Activated T-cell treated with anti-CD3 and anti-CD28 coated beads for 4 hours (primary cell): ENCODE results near the gene KCND2.
"Not testable (repeated sequence)": the region's sequence is repeated elsewhere in the genome, so short reads cannot be mapped to it uniquely, and the experiment has no call there.

Experiments
- DNase-seq: peaks from one replicate; pipeline ENCODE4 v3.0.0-alpha.2; 2020

KCND2 gene

DNA sequence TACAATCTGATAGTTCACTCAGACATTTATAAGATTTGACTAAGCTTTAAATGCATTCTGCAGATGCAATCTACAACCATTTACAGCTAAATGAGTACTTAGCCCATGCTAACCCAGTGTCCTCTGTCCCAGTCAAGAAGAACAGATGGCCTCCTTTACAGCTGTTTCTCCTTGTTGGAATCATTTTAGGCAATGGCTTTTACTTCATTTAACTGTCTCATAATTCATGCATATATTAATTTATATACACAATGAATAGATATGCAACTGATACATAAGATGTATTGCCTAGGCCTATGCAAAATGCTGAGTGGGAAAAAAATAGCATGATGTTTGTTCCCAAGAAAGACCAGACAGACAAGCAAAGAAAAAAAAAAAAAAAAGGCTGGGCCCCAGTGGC, 502.8 kb downstream of the KCND2 start:
- DNase-seq = no peak

DNA sequence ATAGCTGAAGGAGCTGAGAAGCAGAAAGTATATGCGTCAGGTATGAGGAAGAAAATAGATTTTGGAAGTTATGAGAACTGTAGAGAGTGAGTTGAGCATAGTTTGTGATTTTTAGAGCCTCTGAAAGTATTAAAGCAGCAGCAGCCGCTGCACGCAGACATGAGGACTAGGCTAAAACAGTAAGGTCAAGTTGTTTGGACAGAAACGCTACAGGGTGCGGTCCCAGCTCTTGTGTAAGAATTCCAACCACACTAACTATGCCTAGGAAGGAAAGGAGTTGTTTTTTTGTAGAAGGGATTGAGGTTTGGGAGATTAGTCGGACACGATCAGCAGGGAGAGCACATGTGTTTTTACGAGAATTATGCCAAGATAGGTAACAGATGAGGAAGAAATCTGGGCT, 506.1 kb downstream of the KCND2 start:
- DNase-seq = not testable (repeated sequence)

DNA sequence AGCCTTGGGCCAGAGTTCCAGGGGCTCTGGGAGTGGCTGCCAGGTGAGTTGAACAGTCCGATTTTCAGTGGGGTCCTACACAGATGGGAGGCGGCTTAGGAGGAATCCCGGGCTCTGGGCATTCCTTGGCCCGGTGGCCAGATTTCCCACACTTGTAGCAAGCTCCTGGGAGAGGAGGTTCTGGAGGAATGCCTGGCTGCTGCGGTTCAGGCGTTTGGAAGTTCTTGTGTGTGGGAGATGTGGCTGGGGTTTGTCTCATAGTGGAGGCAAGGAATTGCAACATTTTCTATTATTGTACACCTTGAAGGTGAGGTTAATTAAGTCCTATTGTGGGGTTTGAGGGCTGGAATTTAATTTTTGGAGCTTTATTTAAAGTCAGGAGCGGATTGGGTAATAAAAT, 507.5 kb downstream of the KCND2 start:
- not testable (repeated sequence) for DNase-seq

DNA sequence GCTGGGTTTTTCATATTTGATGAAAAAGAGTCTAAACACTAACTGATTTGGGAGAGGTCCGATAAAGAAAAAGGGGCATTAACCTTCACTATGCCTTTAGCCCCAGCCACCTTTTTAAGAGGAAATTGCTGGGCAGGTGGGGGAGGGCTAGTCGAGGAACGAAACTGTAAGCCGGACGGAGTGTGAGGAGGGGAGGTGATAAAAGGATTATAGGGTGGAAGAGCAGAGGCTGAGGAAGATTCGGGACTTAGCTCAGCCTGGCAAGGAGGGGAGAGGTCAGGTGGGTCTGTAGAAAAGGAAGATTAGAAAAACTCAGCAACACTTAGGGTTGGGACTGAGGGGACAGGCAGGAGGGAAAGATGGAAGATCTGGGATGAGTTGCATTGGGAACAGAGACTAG, 508.0 kb downstream of the KCND2 start:
- DNase-seq = no peak

DNA sequence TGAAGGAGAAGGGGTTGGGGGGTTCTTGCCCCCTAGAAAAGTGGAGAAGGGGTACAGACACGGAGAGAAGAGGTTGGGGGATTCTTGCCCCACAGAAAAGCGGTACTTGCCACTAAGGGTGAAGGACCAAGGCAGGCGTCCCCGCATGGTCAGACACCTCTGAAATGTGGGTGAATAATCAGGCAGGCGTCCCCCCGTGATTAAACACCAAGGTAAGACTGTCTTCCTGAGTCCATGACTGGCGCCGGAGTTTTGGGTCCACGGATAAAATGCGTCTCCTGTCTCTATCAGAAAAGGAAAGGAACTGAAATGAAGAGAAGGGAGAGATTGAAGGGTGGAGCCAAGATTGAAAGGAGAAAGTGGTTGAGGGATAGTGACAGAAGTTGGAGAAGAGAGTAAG, 508.9 kb downstream of the KCND2 start:
- DNase-seq = not testable (repeated sequence)

DNA sequence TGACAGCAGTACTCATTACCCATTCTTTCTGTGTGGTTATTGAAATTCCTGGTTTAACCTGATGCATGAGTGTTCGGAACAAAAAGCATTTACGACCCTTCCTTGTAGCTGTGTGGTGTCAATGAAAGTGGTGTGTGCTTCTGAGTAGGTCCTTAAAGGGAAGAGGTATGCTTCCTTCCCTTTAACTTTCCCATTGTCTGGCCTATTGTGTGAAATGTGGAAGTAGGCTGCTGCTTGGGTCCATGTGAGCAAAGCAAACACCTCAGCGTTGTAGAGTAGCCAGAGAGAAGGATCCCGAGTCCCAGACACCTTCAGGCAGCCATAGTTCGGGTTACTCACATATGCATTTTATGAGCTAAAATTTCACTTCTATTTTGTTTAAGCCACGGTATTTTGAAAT, 510.3 kb downstream of the KCND2 start:
- DNase-seq = no peak

DNA sequence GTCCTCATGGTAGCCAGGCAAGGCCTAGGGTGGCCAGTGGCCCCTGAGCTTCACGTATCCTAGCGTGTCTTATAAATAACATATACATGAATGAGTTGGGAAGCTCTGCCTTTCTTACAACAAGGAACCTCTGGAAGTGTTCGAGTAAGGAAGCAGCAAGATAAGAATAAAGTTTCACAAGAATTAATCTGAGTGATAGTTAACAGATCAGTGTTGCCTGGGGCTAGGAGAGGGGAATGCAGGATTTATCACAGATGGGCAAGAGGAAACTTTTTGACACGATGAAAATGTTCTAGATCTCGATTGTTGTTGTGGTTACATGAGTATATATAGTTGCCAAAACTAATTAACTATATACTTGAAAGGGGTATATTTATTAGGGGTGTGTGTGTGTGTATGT, 510.7 kb downstream of the KCND2 start:
- DNase-seq = no peak

DNA sequence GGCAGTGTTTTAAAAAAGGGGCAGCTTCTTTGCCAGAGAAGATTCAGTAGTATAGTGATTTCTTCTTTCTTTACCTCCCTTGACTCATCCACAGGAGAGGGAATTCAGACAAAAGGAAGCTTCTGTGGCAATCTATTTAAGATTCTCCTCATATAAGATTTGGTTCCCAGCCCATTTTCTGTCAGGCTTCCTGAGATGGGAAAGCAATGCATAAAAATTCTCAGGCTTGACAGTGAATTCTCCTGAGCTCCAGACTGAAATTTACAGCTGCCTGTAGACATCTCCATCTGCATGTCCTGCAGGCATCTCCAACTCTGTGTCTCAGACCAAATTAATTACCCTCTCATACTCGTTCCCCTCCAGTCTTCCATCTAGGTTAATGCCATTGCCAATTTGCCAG, 512.1 kb downstream of the KCND2 start:
- no peak for DNase-seq

DNA sequence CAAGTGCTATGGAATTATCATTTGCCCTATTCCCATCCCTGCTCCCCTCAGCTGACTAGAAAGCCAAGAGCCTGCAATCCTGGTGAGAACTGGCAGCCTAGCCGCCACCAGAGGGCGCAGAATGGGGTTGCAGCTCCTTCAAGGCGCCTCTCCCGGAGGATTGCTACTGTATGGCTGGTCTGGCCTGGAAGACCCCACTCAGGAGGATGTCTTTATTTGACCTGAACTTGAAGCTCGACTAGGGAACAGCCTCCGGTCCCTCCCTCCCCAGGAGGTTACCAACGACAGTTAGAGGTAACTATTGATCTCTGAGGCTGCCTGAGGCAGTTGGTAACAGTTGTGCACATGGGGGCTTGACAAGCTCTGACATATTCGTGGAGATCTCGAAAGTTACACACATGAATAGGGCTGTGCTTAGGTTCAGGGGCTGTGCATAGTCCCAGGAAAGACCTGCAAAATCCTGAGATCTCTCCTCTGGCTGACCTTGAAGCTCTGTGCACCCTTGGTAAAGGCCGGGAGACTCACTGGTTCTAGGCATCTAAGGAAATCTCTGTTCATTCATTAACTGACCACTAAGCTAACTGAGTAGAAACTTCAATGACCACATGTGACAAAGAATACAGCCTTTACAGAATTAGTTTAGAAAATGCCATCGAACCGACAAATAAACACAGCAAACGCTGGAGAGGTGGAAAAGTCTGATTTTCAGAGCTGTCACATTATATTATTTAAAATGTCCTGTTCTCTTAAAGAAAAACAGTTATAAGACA, 519.3 kb downstream of the KCND2 start:
- peak; percentile 34 for DNase-seq

DNA sequence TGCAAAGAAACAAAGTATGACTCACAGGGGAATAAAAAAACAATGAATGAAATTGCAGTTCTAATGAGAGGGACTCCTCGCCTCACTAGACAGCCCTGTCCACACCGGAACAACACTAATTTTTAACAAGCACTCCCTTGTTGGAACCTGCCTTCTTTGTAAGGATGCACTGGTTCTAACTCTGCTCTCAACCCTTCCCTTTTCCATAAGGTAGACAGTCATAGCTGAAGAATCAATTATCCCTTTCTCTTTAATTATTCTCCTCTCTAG, 519.8 kb downstream of the KCND2 start:
- no peak for DNase-seq

DNA sequence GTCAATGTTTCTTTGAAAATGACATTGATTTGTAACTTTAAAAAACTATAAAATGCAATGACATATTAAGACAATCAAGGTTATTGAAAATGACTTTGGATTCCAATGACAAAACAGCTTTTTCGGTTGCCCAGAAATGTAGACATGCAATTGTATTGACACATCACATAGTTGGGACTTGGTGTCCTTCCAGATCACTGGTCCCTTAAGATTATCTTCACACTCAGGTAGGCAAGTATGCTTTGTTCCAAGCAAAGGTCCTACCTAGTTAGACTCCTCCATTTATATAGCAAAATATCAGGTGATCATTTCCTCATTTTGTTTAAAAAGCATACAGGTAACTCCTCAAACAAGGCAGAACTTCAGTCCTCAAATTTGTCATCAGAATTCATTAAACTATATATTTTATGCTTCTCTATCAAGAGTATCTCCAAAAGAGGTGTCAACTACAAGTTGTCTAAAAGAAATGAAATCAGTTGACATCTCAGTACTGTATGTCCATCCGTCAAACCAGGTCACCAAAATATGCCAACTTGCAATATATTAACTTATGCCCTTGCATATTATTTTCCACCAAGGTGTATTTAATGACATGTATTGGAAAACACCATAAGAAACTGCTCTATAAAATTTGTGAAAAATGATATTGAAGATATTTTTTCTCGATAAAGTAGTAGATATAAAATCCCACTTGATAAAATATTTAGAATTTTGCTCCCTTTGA, 520.4 kb downstream of the KCND2 start:
- no peak for DNase-seq

DNA sequence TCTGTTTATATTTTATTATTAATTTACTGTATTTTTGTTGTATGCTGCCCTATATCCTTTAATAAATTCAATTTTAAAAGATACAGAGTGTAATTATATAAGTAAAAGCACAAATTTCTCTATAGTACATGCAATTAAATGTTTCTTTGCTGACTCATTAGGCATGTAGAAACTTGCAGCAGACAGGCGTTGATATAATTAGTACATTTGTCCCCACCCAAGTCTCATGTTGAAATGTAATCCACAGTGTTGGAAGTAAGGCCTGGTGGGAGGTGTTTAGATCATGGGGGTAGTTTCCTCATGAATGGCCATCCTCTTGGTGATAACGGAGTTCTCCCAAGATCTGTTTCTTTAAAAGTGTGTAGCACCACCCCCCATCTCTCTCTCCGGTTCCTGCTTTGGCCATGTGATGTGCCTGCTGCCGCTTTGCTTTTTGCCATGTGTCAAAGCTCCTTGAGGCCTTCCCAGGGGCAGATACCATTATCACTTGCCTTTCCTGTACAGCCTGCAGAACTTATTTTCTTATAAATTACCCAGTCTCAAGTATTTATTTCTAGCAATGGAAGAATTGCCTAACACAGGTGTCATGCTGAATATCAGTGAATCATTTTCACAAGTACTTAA, 521.2 kb downstream of the KCND2 start:
- no peak for DNase-seq

DNA sequence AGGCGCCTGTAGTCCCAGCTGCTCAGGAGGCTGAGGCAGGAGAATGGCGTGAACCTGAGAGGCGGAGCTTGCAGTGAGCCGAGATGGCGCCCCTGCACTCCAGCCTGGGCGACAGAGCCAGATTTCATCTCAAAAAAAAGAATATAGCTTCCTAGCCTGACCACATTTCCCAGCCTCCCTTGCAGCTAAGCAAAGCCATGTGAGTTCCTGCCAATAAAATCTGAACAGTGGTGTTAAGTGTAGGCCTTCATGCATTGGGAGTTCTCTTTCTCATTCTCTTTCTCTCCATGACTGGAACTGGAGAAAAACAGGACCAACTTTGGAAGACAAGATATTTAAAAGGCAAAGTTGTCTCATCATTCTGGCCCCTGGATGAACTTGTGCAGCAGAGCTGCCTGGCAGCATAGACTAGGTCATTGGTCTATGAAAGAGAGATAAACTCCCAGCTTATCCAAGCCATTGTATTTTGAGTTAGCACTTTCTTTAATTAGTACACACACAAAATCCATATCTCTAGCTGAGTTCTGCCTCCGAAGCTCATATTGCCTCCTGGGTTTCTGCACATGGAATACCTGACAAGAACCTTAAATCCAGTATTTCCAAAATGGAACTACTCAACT, 524.2 kb downstream of the KCND2 start:
- no peak for DNase-seq

DNA sequence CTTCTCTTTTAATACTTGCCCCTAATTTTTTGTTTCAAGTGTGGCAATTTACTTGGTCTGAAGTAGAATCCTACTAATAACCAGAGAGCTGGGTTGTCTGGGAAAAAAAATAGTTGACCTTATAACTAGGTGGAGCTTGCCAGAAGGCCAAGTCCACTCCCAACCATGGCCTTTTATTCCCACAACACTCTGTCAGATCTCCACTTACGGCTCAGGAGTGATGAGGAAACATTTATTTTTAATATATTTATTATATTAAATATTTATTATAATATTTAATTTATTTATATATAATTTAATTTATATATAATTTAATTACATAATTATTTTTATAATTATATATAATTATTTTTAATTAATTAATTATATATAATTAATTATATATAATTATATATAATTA, 526.2 kb downstream of the KCND2 start:
- DNase-seq = no peak
